Ramos (cell line): ENCODE results near the gene PPP2R3B.
"Not testable (repeated sequence)": the region's sequence is repeated elsewhere in the genome, so short reads cannot be mapped to it uniquely, and the experiment has no call there.

ENCODE experiments used
- in situ Hi-C: fragments of 300-500 bp; cut with MboI; formaldehyde crosslinking; loops from one replicate; pipeline ENCODE4 v1.14.3; 2022; ENCODE audit warnings: low sequenced_read_pairs; ENCODE audit not compliant: unreplicated experiment

PPP2R3B gene

GRCh38 chrX:340641-341423 lies 45.9 kb downstream of the PPP2R3B start:
- in situ Hi-C loops = no loop called here

- in situ Hi-C loops = no loop called here
Measured at GRCh38 chrX:340121-340520, 46.6 kb downstream of the PPP2R3B start.

GRCh38 chrX:338836-339400 lies 47.8 kb downstream of the PPP2R3B start:
- in situ Hi-C loops = no loop called here

GRCh38 chrX:338281-338835 lies 48.3 kb downstream of the PPP2R3B start:
- in situ Hi-C loops = no loop called here

- in situ Hi-C loops = no loop called here
Measured at GRCh38 chrX:337331-337831, 49.3 kb downstream of the PPP2R3B start.

GRCh38 chrX:336227-336626 lies 50.5 kb downstream of the PPP2R3B start:
- in situ Hi-C loops = no loop called here

GRCh38 chrX:335758-336155 lies 51.0 kb downstream of the PPP2R3B start:
- in situ Hi-C loops = no loop called here

- in situ Hi-C loops = no loop called here
Measured at GRCh38 chrX:334971-335757, 51.5 kb downstream of the PPP2R3B start.

- in situ Hi-C loops = no loop called here
Measured at GRCh38 chrX:334331-334891, 52.3 kb downstream of the PPP2R3B start.

GRCh38 chrX:333611-334311 lies 52.9 kb downstream of the PPP2R3B start:
- in situ Hi-C loops = no loop called here

GRCh38 chrX:332916-333610 lies 53.6 kb downstream of the PPP2R3B start:
- in situ Hi-C loops = no loop called here

GRCh38 chrX:332496-332860 lies 54.2 kb downstream of the PPP2R3B start:
- in situ Hi-C loops = no loop called here

- in situ Hi-C loops = no loop called here
Measured at GRCh38 chrX:331825-332495, 54.7 kb downstream of the PPP2R3B start.

- in situ Hi-C loops = no loop called here
Measured at GRCh38 chrX:331151-331824, 55.4 kb downstream of the PPP2R3B start.

GRCh38 chrX:330726-331150 lies 56.0 kb downstream of the PPP2R3B start:
- in situ Hi-C loops = no loop called here

GRCh38 chrX:330141-330725 lies 56.5 kb downstream of the PPP2R3B start:
- in situ Hi-C loops = not testable (repeated sequence)

GRCh38 chrX:329291-329910 lies 57.3 kb downstream of the PPP2R3B start:
- in situ Hi-C loops = no loop called here
